A673 (cell line): ENCODE results near the gene EVX1. TPM values are rescaled to one million over a fixed set of nuclear protein-coding genes. Genes with fewer than 3 reads are reported as not detected.

Experiments used
- BruUV-seq: library from RNA; stranded (reverse); fragments of 400-500 nt; replicated peaks from 2 replicates; lab custom pipeline; 2021; lab: Mats Ljungman, UMichigan
- CTCF ChIA-PET: fragments of 300-600 bp; sonication (Branson Sonifier 250); formaldehyde crosslinking; loops from one replicate; lab custom pipeline; 2022; ENCODE audit warnings: antibody characterized with exemption; lab: Charles Lee
- POLR2A ChIA-PET: fragments of 300-600 bp; sonication (Branson Sonifier 250); formaldehyde crosslinking; loops from one replicate; lab custom pipeline; 2022; ENCODE audit warnings: antibody characterized with exemption; ENCODE audit not compliant: low non-redundant PET; lab: Charles Lee
- DNase-seq: peaks from one replicate; pipeline ENCODE4 v3.0.0-alpha.2; 2015; ENCODE audit warnings: low spot score
- H3K27ac ChIP-seq: fragments of 200-600 bp; sonication (generic); 2 replicates; pipeline ENCODE4 v1.5.1; 2016; ENCODE audit warnings: mixed run types, low read depth, mild to moderate bottlenecking, mixed read lengths, antibody characterized with exemption, low read length; ENCODE audit not compliant: poor library complexity, severe bottlenecking
- H3K27me3 ChIP-seq: fragments of 200-600 bp; sonication (generic); replicated peaks from 2 replicates; pipeline ENCODE4 v1.6.1; 2017; ENCODE audit warnings: mixed run types, low read depth, mild to moderate bottlenecking, mixed read lengths, antibody characterized with exemption, low read length; ENCODE audit not compliant: insufficient read depth, poor library complexity
- H3K36me3 ChIP-seq: fragments of 200-600 bp; sonication (generic); 2 replicates; pipeline ENCODE4 v1.6.1; 2016; ENCODE audit warnings: mixed run types, mild to moderate bottlenecking, mixed read lengths, antibody characterized with exemption, low read length; ENCODE audit not compliant: insufficient read depth, poor library complexity, severe bottlenecking
- H3K4me1 ChIP-seq: fragments of 200-600 bp; sonication (generic); 2 replicates; pipeline ENCODE4 v1.6.1; 2017; ENCODE audit warnings: mixed run types, mild to moderate bottlenecking, mixed read lengths, antibody characterized with exemption, low read length; ENCODE audit not compliant: insufficient read depth, poor library complexity, severe bottlenecking
- H3K4me3 ChIP-seq: fragments of 200-600 bp; sonication (generic); 2 replicates; pipeline ENCODE4 v1.5.1; 2016; ENCODE audit warnings: low read depth, mixed run types, mild to moderate bottlenecking, mixed read lengths, low read length; ENCODE audit not compliant: poor library complexity, severe bottlenecking
- H3K9me3 ChIP-seq: fragments of 200-600 bp; sonication (generic); 2 replicates; pipeline ENCODE4 v1.6.1; 2016; ENCODE audit warnings: mixed run types, low read depth, mild to moderate bottlenecking, mixed read lengths, antibody characterized with exemption, low read length; ENCODE audit not compliant: poor library complexity, severe bottlenecking
- CTCF ChIP-seq: fragments of 300-800, 200-600 bp; sonication (generic); conservative IDR thresholded peaks from 2 replicates; pipeline ENCODE4 v1.5.1; 2017; ENCODE audit warnings: low read depth, mild to moderate bottlenecking, antibody characterized with exemption, low read length, moderate library complexity, mixed read lengths
- EZH2 ChIP-seq: fragments of 200-600 bp; sonication (generic); IDR thresholded peaks from 2 replicates; pipeline ENCODE4 v1.6.1; 2017; ENCODE audit warnings: borderline replicate concordance, low read depth, mild to moderate bottlenecking, mixed read lengths, antibody characterized with exemption, low read length; ENCODE audit not compliant: poor library complexity, severe bottlenecking
- intact Hi-C: fragments of 100-400 bp; cut with micrococcal nuclease; formaldehyde crosslinking; loops from one replicate; pipeline ENCODE4 v1.10.0; 2022; ENCODE audit not compliant: unreplicated experiment
- total RNA-seq: library from RNA; stranded (reverse); gene quantifications from 2 replicates; pipeline ENCODE4 v1.2.3, GENCODE V29; 2021

EVX1 gene
- total RNA-seq, 1 experiment from 2014 or later: not detected

GRCh38 chr7:27229448-27229847, 13.2 kb upstream of the EVX1 start:
- Histone ChIP-seq H3K9me3 (no peaks in the 10 kb centered on the region), H3K4me1 (no peaks in the 10 kb centered on the region), H3K27ac (no peak overlapping the region), H3K36me3 (no peaks in the 10 kb centered on the region), H3K4me3 (no peak overlapping the region), H3K27me3 (peaks cover 61% of the 10 kb centered on the region)
- CTCF ChIA-PET: no interaction called here
- TF ChIP-seq EZH2 (no peak), CTCF (no peak)
- DNase-seq: no peak
- intact Hi-C loops: no loop called here
- POLR2A ChIA-PET: no interaction called here
- no TSS peak for BruUV-seq

- no peaks in the 10 kb centered on the region for H3K4me1 ChIP-seq
- peak; percentile 46 for DNase-seq
- ChIA-PET POLR2A (no interaction called here), CTCF (no interaction called here)
- no peak overlapping the region for H3K27ac ChIP-seq
- H3K36me3 ChIP-seq: no peaks in the 10 kb centered on the region
- H3K9me3 ChIP-seq: no peaks in the 10 kb centered on the region
- H3K4me3 ChIP-seq: peak overlapping the region; percentile 31
- no TSS peak for BruUV-seq
- H3K27me3 ChIP-seq: peaks cover 77% of the 10 kb centered on the region
- intact Hi-C loops: no loop called here
- TF ChIP-seq CTCF (peak; percentile 56), EZH2 (peak; percentile 92)
Observed at GRCh38 chr7:27235387-27236311, 7.0 kb upstream of the EVX1 start.

GRCh38 chr7:27237735-27238334, 4.8 kb upstream of the EVX1 start:
- H3K4me3 ChIP-seq: no peak overlapping the region
- H3K36me3 ChIP-seq: no peaks in the 10 kb centered on the region
- H3K9me3 ChIP-seq: no peaks in the 10 kb centered on the region
- peaks cover 99% of the 10 kb centered on the region for H3K27me3 ChIP-seq
- DNase-seq: no peak
- ChIA-PET POLR2A (no interaction called here), CTCF (no interaction called here)
- H3K4me1 ChIP-seq: no peaks in the 10 kb centered on the region
- no peak overlapping the region for H3K27ac ChIP-seq
- intact Hi-C loops: no loop called here
- no peak for TF ChIP-seq EZH2
- no peak for TF ChIP-seq CTCF
- BruUV-seq: no TSS peak
